ENCODE data around the gene SORBS2. TPM values are rescaled to one million over a fixed set of nuclear protein-coding genes. Genes with fewer than 3 reads are reported as not detected.

Gene SORBS2
- total RNA-seq, 2 experiments from 2014 or later, result not detected

DNA sequence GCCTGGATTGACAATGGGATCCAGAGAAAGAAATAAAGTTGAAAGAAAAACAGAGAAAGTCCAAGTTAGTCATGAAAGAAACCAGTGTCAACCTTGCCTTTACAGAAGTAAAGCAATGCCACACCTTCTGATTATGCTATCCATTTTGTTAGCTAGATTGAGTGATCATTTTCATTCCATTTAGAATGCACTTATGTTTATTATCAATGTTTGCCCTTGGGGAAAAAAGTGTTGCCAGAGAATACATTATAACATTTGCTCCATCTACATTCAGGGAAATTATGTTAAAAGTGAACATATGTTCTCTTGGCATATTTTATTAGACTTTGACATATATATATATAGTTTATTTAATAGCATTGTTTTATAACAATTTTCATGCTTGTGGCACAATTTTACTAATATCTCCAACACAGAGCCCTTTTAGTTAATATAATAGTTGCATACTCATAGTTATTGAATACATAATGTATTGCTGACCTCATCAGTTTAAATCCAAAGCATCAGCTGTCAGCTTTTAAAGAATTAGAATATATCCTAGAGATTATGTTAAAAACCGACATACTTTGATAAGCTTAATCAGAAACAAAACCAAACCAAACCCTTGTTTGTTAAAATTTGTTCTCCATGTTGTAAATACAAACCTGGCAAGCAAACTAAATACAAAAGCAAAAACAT is 134.2 kb downstream of the SORBS2 start:
- intact Hi-C loops (cut with DNase I, micrococcal nuclease), result no loop called here
- CTCF ChIA-PET, result no interaction called here
- TF ChIP-seq, protein P1, sequence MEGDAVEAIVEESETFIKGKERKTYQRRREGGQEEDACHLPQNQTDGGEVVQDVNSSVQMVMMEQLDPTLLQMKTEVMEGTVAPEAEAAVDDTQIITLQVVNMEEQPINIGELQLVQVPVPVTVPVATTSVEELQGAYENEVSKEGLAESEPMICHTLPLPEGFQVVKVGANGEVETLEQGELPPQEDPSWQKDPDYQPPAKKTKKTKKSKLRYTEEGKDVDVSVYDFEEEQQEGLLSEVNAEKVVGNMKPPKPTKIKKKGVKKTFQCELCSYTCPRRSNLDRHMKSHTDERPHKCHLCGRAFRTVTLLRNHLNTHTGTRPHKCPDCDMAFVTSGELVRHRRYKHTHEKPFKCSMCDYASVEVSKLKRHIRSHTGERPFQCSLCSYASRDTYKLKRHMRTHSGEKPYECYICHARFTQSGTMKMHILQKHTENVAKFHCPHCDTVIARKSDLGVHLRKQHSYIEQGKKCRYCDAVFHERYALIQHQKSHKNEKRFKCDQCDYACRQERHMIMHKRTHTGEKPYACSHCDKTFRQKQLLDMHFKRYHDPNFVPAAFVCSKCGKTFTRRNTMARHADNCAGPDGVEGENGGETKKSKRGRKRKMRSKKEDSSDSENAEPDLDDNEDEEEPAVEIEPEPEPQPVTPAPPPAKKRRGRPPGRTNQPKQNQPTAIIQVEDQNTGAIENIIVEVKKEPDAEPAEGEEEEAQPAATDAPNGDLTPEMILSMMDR (IDR thresholded peaks at IDR 0.05), result no peak

GRCh38 chr4:185672618-185673017 is 139.4 kb downstream of the SORBS2 start:
- Mint-ChIP-seq H3K27me3 (peaks cover 17% of the 10 kb centered on the region), H3K4me1 (ENCODE audit: low read depth) (no peaks in the 10 kb centered on the region), H3K27ac (no peak overlapping the region), H3K9me3 (no peaks in the 10 kb centered on the region), H3K4me3 (no peak overlapping the region), H3K36me3 (ENCODE audit: low read depth) (no peaks in the 10 kb centered on the region)
- DNase-seq (no peak), ATAC-seq (ENCODE audit: poor library complexity) (no peak)
- Histone ChIP-seq H3K27me3 (ENCODE audit: control insufficient read depth in 1 of 2, insufficient read depth in 2 of 2, low read length in 2 of 2) (peaks cover 0 to 2% of the 10 kb centered on the region in 2 experiments), H3K27ac (ENCODE audit: low read depth in 1 of 2, low read length in 2 of 2) (no peak overlapping the region), H3K4me1 (ENCODE audit: insufficient read depth, low read length) (no peaks in the 10 kb centered on the region), H3K36me3 (ENCODE audit: insufficient read depth, low read length) (no peaks in the 10 kb centered on the region), H3K4me3 (ENCODE audit: low read length) (no peak overlapping the region), H3K9me3 (ENCODE audit: control insufficient read depth in 1 of 2, insufficient read depth in 1 of 2, low read length in 2 of 2) (peaks cover 0 to 3% of the 10 kb centered on the region in 2 experiments)
- POLR2A ChIA-PET, result no interaction called here
- TF ChIP-seq, protein P1 (IDR thresholded peaks at IDR 0.05), result no peak
- intact Hi-C loops (cut with DNase I, micrococcal nuclease), result no loop called here
- CTCF ChIA-PET, result no interaction called here

More for the DNA sequence above, 134.2 kb downstream of the SORBS2 start:
- POLR2A ChIA-PET, result no interaction called here
- no peaks in the 10 kb centered on the region for H3K9me3 Mint-ChIP-seq
- H3K36me3 Mint-ChIP-seq (ENCODE audit: low read depth), result no peaks in the 10 kb centered on the region
- no peak overlapping the region for H3K4me3 ChIP-seq (ENCODE audit: low read length)
- peaks cover 28% of the 10 kb centered on the region for H3K27me3 Mint-ChIP-seq
- DNase-seq, result no peak
- ATAC-seq (ENCODE audit: poor library complexity), result no peak
- no peak overlapping the region for H3K27ac Mint-ChIP-seq
- no peaks in the 10 kb centered on the region for H3K36me3 ChIP-seq (ENCODE audit: insufficient read depth, low read length)
- H3K27ac ChIP-seq (ENCODE audit: low read depth in 1 of 2, low read length in 2 of 2), result no peak overlapping the region
- no peaks in the 10 kb centered on the region for H3K4me1 Mint-ChIP-seq (ENCODE audit: low read depth)
- H3K4me1 ChIP-seq (ENCODE audit: insufficient read depth, low read length), result no peaks in the 10 kb centered on the region
- H3K9me3 ChIP-seq (ENCODE audit: control insufficient read depth in 1 of 2, insufficient read depth in 1 of 2, low read length in 2 of 2), result peaks cover 0 to 3% of the 10 kb centered on the region in 2 experiments
- no peak overlapping the region for H3K4me3 Mint-ChIP-seq
- peaks cover 0 to 2% of the 10 kb centered on the region in 2 experiments for H3K27me3 ChIP-seq (ENCODE audit: control insufficient read depth in 1 of 2, insufficient read depth in 2 of 2, low read length in 2 of 2)

DNA sequence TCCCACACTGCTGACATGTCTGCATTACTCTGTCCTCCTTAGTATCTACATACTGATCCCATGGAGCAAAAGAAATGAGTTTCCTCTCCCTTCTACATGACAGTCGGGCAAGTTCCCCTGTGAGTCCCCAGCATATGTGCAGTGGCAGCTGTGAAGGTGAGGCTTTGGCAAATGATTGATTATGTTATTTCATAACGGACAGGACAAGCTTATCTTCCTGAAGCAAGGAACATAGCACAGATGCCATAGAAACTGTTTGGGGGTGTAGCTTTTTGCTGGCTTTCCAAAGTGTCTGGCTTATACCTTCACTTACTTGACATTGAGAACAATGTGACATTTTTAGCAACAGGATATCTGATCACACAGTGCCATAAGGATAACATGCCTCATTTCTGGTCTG is 139.8 kb downstream of the SORBS2 start:
- TF ChIP-seq, protein P1 (IDR thresholded peaks at IDR 0.05), result no peak
- peaks cover 14% of the 10 kb centered on the region for H3K27me3 Mint-ChIP-seq
- intact Hi-C loops (cut with DNase I, micrococcal nuclease), result no loop called here
- ChIA-PET CTCF (no interaction called here), POLR2A (no interaction called here)
- no peak overlapping the region for H3K27ac Mint-ChIP-seq
- H3K36me3 Mint-ChIP-seq (ENCODE audit: low read depth), result no peaks in the 10 kb centered on the region
- no peak overlapping the region for H3K4me3 ChIP-seq (ENCODE audit: low read length)
- no peak overlapping the region for H3K27ac ChIP-seq (ENCODE audit: low read depth in 1 of 2, low read length in 2 of 2)
- H3K4me3 Mint-ChIP-seq, result no peak overlapping the region
- H3K4me1 ChIP-seq (ENCODE audit: insufficient read depth, low read length), result no peaks in the 10 kb centered on the region
- ATAC-seq (ENCODE audit: poor library complexity) (no peak), DNase-seq (no peak)
- no peaks in the 10 kb centered on the region for H3K9me3 Mint-ChIP-seq
- H3K27me3 ChIP-seq (ENCODE audit: control insufficient read depth in 1 of 2, insufficient read depth in 2 of 2, low read length in 2 of 2), result peaks cover 0 to 2% of the 10 kb centered on the region in 2 experiments
- H3K9me3 ChIP-seq (ENCODE audit: control insufficient read depth in 1 of 2, insufficient read depth in 1 of 2, low read length in 2 of 2), result peaks cover 0 to 3% of the 10 kb centered on the region in 2 experiments
- no peaks in the 10 kb centered on the region for H3K4me1 Mint-ChIP-seq (ENCODE audit: low read depth)
- H3K36me3 ChIP-seq (ENCODE audit: insufficient read depth, low read length), result no peaks in the 10 kb centered on the region
